Endometrium (tissue), 2 donors: Measurements from ENCODE around the gene ZC3H12D.
"Not testable (repeated sequence)": the region's sequence is repeated elsewhere in the genome, so short reads cannot be mapped to it uniquely, and the experiment has no call there.

Experiments
- FAIRE-seq: peaks from 2 replicates; lab custom pipeline; 2012; peaks lifted over from hg19 to GRCh38; lab: Jason Lieb, UNC
- donor health status: control.
- donor health status: control.

Gene ZC3H12D

DNA sequence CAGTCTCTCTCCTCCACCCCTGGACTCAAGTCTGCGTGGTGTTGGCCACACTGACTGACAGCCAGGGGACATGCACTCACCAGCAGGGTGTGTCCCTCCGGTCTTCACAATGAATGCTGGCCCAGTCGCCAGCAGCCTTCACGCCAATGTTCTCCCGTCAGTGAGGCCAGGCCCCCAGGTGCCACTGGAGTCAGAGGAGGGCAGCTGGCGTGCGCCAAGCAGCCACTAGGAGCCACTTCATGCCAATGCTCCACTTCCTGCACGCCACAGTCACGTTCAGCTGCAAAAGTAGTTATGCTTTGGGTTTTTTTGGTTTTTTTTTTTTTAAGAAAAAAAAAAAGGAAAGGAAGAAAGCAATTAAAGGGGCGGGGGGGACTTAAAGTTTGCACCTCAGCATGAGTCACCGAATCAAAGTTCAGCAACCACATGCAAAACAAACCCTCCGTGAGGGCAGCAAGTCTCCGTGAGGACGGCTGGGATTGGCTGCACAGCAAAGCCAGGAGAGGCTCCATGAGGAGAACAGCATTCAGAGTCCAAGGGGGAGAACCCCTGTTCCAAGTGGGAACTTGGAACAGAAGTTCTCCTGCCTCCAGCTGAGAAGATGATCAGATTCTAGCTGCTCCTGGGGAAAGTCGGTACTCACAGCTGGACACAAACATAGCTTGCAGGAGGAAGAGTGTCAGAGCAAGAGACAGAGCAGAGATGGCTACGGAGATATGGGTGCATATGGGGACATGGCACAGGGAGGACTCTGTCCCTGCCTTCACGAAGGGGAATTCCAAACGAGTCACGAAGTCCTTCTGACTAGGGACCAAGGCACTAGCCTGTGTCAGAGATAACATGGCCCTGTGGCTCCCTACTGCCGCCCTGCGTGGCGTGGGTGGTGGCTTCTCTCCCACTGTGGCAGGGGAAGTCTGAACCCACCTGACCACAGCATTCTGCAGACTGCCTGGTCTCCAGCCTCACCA, at the start of gene ZC3H12D:
TSS of gene ZC3H12D (minus strand) at position 282 of the 968 bp plus-strand sequence. CDS start 10,471 bp downstream, outside the sequence.
- FAIRE-seq: no peak

- no peak for FAIRE-seq
Observed at GRCh38 chr6:149529650-149530049, 44.8 kb upstream of the ZC3H12D start.

DNA sequence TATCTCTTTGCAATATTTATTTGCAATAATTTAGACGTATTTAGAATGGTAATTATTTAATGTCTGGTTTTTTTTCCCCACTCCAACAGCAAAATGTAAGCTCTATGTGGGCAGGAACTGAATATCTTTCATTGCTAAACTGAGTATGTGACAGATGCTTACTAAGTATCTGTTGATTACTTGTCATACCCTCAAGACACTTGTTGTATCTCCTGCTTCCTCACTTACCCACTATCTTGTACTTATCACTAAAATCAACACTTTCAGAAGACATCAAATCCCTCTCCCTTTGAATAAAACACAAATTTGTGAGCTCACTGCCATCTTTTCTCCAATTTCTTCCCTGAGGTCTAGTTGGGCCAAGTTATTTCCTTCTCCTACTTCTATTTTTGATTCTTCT, 30.7 kb upstream of the ZC3H12D start:
- FAIRE-seq: no peak

GRCh38 chr6:149513915-149514314, 29.1 kb upstream of the ZC3H12D start:
- FAIRE-seq: no peak

DNA sequence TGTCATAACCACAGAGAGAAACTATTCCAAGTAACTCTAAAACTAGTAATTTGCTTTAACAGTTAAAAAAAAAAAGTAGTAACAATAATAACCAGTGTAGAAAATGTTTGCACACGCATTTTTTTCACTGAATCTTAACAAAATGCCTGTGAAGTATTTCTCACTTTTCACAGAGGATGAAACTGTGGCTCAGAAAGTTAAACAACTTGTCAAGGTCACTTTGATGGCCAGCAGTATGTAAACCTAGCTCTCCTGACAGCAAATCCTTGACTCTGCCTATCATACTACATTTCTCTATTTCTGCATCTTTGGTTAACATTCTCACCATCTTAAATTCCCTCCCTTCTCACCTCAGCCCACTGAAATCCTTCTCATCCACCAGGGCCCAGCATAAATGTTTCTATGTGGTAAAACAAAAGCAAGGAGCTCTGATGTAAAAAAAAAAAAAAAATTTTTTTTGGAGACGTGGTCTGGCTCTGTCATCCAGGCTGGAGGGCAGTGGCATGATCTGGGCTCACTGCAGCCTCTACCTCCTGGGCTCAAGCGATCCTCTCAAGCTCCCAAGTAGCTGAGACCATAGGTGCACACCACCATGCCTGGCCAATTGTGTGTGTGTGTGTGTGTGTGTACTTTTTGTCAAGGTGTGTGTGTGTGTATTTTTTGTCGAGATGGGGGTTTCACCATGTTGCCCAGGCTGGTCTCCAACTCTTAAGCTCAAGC, 26.1 kb upstream of the ZC3H12D start:
- no peak for FAIRE-seq

GRCh38 chr6:149508485-149508884, 23.7 kb upstream of the ZC3H12D start:
- FAIRE-seq: no peak

- FAIRE-seq: no peak
Observed at GRCh38 chr6:149503872-149504271, 19.1 kb upstream of the ZC3H12D start.

- FAIRE-seq: no peak
Observed at GRCh38 chr6:149503276-149503675, 18.5 kb upstream of the ZC3H12D start.

GRCh38 chr6:149501768-149502167, 17.0 kb upstream of the ZC3H12D start:
- no peak for FAIRE-seq

- no peak for FAIRE-seq
Observed at GRCh38 chr6:149501201-149501600, 16.4 kb upstream of the ZC3H12D start.

DNA sequence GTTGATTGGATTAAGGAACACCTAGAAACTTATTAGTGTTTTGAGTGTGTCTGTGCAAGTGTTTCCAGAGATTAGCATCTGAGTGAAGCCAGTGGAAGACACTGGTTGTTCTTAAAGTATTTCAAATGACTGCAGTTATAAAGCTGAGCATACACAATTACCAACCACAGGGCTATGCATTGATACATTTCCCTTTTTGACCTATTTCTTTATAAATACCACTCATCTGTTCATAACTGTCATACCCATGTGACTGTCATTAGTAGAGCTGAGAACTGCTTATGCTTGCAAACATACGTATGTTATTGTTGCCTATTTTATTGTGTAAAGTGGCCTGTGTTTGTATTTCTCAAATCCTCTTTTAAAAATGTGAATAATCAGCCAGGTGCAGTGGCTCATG, 15.3 kb upstream of the ZC3H12D start:
- no peak for FAIRE-seq

DNA sequence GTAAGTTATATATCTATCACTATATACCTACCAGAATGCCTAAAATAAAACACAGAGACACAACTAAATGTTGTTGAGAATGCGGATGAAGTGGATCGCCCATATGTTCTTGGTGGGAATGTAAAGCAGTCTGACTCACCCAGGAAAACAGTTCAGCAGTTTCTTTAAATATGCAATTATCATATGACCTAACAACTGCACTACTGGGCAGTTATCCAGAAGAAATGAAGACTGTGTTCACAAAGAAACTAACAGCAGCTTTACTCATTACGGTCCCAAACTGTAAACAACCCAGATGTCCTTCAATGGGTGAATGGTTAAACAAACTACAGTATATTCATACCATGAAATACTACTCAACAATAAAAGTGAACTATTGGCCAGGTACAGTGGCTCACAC, 14.3 kb upstream of the ZC3H12D start:
- FAIRE-seq: no peak

- no peak for FAIRE-seq
Observed at GRCh38 chr6:149497365-149497764, 12.6 kb upstream of the ZC3H12D start.

DNA sequence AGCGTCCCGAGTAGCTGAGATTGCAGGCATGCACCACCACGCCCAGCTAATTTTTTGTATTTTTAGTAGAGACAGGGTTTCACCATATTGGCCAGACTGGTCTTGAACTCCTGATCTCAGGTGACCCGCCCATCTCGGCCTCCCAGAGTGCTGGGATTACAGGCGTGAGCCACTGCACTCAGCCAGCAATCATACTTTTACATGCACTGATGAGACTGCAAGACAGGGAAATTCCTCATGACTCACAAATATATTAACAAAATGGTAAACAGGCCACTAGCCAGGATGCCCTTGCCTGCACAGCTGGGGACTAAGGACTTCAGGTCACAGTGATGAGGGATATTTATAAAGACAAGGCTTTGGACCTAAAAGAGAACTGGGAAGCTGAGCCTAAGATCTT, 11.8 kb upstream of the ZC3H12D start:
- FAIRE-seq: not testable (repeated sequence)

DNA sequence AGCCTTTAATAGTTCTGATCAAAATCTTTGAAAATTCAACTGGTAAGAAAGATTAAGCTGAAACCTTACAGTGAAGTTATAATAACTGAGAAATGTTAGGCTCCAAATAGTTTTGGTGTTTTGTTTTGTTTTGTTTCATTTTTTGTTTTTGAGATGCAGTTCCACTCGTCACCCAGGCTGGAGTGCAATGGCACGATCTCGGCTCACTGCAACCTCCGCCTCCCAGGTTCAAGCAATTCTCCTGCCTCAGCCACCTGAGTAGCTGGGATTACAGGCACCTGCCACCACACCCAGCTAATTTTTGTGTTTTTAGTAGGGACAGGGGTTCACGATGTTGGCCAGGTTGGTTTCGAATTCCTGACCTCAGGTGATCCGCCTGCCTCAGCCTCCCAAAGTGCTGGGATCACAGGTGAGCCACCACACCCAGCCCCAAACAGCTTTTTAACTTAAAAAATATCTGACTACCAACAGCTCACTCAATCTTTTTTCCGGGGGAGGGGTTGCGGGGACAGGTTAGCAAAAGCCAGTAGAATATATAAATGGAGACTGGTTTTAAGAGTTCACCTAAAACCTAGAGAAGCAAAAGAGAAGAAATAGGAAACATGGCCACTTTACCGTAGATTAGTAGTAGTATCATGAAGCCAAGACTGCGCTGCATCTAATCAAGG, 10.7 kb upstream of the ZC3H12D start:
- not testable (repeated sequence) for FAIRE-seq

DNA sequence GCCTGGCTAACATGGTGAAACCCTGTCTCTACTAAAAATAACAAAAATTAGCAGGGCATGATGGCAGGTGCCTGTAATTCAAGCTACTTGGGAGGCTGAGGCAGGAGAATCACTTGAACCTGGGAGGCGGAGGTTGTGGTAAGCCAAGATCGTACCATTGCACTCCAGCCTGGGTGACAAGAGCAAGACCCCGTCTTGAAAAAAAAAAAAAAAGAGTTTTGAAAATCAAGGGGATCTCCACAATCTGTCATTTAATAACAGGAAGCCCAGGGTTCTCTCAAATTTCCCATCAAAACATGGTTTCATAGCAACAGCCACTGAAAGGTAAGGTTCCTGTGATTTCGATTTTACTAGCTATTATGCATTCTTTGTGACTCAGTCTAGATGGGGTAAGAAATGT, 10.0 kb upstream of the ZC3H12D start:
- not testable (repeated sequence) for FAIRE-seq

DNA sequence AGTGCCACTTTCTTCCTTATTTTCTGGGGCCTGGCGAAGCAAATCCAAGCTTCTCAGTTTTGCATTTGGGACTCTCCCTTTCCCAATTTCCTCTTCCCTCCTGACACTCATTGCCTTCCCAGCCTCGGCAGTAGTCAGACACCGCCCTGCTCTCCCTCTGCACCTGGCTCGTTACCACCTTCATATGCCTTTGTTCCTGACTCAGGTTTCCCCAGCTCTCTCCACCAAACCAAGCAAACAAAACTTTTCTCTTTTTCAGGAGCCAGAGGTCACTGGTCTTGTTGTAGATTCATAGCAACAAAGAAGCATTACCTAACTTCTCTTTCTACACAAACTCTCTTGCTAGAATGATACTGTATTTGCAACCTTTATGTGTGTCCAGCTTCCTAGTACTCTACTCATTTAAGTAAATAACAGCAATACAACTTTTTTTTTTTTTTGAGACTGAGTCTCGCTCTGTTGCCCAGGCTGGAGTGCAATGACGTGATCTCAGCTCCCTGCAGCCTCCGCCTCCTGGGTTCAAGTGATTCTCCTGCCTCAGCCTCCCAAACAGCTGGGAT, 9.0 kb upstream of the ZC3H12D start:
- no peak for FAIRE-seq

DNA sequence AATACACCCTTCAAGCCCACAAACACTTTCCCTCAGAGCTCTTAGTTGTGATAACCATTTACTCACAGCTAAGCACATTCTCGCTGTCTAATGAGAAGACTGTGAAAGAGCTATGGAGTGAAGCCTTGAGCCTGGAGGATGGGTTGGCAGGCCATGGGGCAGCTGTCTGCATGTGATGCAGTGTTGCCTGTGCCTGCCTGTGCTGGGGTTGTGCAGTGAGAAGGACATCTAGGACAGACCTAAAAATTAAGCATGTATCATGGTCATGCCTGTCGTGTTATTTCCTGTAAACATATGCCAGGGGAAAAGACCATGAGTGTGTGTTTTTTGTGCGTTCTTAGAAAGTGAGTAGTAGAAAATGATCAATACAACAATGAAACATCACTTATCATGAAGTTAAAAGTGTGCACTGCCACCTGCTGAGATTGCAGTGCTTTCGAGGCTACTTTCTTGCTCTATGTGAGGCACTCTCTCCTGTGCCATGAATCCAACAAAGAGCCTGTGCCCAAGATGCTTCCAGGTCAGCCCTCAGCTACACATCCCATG, 8.1 kb upstream of the ZC3H12D start:
- no peak for FAIRE-seq

DNA sequence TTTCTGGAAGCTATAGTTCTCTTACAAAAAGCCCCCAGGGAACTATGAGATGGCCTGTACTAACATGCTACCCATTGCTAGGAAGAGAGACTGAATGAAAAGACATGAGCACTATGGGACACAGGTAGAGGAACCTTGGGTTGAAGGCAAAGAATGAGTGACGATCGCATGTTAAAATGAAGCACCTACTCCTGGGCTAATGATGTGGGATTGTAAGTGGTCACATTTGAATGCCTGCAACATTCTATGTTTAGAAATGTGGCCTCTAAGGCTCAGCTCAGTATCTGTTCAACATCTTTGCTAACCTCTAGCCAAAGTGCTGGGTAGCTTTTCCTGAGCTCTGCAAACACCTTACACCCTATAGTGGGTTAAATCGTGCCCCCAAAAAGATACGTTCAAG, 5.2 kb upstream of the ZC3H12D start:
- FAIRE-seq: no peak

DNA sequence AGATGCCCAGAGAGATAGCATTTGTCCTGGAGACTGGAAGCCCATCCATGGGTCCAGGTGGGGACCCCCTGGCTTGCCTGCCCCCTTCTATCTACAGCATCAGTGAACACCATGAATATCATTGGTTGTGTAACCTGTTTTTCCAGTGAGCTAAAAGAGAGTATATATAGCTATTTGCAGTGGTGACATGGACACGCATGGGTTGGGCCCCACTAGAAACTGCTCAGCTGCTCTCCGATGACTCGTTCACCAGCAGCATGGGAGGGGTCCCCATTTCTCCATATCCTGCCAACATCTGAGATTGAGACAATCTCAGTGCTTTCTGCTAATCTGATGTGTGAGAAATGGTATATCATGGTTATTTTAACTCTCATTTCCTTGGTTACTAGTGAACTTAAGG, 4.0 kb upstream of the ZC3H12D start:
- no peak for FAIRE-seq

DNA sequence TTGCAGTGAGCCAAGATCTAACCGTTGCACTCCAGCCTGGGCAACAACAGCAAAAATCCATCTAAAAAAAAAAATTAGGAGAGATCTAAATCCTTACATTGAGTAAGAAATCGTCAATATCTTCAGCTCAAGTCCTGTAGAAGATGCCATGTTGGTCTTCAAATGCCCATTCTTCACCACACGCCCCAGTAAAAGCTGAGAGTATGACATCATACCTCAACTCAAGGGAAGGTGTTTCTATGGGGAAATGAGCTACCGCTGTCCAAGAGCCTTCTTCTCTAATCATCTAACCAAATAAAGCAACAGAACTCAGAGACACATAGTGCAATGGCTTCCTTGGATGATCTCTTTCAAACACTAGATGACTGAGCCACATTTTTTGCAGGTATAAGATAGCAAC, 2.5 kb upstream of the ZC3H12D start:
- no peak for FAIRE-seq
